Sciatic nerve (tissue), 2 donors: Measurements from ENCODE around the gene BLTP2. TPM values are rescaled to one million over a fixed set of nuclear protein-coding genes. Genes with fewer than 3 reads are reported as not detected.

Experiments used
- ATAC-seq: fragments of 200-7000 bp; cut with Tn5 transposase; one replicate; pipeline ENCODE4 v1.9.1; 2020; ENCODE audit warnings: mild to moderate bottlenecking, moderate library complexity
- DNase-seq: peaks from one replicate; pipeline ENCODE4 v3.0.0-alpha.2; 2020; ENCODE audit warnings: low spot score
- intact Hi-C: fragments of 100-400 bp; cut with DNase I; formaldehyde crosslinking; loops from one replicate; pipeline ENCODE4 v1.14.2; 2022
- total RNA-seq: library from RNA; stranded (reverse); fragmentation: NEBNext Ultra II Directional; extraction: Animal tissue kit (Norgen Biotek cat#: 25700); gene quantifications from one replicate; pipeline ENCODE4 v1.2.1, GENCODE V29; 2021
- donor health status: DM: no; HTN: no; CAD: no.
- donor health status: DM: no; HTN: no; CAD: no.

The BLTP2 gene
- total RNA-seq, 1 donor from 2014 or later: 115 TPM

DNA sequence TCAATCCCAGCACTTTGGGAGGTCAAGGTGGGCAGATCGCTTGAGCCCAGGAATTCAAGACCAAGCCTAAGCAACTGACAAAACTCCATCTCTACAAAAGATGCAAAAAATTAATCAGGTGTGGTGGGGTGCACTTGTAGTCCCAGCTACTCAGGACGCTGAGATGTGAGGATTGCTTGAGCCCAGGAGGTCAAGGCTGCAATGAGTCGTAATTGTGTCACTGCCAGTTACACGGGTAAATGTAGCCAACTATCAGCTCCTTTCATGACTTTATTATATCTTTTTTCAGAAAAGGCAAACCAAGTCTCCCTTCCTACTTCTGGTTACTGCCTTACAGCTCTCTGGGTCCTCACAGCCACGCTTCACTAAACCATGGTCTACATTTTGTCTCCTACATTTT, 12.8 kb upstream of the BLTP2 start:
- no peak for ATAC-seq
- DNase-seq: no peak
- intact Hi-C loops: loop anchor here (5.0 kb wide), 1 partner anchor 530 kb away; no protein-coding TSS in a partner anchor

DNA sequence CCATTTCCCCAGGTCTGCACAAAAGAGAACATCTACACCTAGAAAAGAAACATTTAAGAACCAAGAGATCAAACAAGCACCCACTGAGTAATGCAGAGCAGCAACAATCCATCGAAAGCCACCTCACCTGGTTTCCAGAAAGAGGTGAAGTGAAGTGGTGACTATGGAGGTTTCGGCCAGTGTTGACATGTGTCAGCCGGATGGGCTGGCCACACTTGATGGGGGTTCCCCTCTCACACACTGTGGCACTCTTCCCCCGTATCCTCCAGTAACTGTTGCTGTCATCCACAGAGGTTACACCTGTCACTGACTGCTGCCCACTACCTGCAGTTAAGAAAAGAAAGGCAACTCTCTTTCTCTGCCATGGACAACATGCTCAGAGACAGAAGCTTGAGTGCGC, 10.2 kb upstream of the BLTP2 start:
- DNase-seq (no peak), ATAC-seq (no peak)
- intact Hi-C loops: loop anchor here (5.0 kb wide), 1 partner anchor 528 kb away; no protein-coding TSS in a partner anchor

DNA sequence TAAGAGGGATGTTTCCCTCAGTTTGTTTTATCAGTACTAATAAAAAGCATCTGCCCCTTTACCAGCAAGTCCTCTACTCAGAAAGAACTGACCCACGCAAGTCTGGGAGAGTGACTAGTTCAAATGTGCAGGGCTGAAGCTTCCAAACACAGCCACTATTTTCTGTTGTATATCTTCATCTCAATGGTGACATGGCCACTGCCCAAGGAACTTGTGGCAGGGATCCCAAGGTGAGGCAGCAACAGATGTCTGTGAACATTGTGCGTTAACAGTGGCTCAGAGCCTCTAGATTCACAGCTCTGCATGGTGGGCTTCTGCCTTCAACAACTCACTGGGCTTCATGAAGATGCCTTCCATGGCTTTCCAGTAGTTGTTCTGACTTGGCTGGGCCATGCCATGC, 3.7 kb upstream of the BLTP2 start:
- intact Hi-C loops: no loop called here
- no peak for DNase-seq
- no peak for ATAC-seq

DNA sequence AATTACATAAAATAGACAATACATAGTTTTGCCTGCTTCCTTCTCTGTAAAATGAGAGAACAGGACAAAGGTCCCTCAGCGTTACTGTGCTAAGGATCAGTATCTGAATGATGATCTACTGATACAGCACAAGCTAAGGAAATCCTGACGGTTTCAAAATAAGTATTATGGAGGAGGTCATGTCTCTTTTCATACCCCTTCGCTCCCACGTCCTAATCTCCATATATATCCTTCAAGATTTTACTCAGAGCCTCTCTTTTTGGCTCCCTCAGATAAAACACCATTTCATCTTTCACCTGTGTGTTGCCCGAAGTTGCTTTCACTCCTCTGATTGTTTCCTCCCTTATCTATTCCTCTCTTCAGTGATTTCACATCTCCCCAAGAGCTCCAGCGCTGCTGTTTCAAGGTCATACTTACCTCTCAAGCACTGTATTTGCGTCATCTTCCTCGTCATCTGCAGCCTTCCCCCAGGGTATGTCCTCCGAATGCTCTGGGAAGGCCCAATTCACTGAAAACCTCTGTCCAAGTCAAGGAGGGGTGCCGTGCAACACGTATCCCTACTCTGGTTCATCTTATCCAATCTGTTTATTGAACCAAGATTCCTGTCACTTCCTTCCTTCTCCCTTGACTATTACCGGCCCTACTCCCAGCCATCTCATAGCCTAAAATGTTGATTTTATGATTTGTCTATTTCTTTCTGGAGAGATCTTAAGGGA, 1.2 kb upstream of the BLTP2 start:
- DNase-seq (no peak), ATAC-seq (no peak)
- intact Hi-C loops: no loop called here

DNA sequence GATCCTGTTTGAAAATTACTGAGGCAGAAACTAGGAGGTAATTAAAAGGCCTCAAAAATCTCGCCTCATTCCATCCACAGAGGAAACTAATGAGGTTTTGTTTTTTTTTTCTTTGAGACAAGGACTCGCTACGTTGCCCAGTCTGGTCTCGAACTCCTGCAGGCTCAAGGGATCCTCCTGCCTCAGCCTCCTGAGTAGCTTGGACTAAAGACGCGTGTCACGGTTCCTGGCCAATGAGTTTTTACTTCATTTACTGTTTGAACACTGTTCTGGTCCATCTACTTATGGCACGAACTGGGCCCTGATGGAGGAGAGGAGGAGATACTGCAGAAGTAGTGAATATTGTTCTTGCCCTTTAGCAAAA, 600 bp upstream of the BLTP2 start:
- no peak for ATAC-seq
- no peak for DNase-seq
- intact Hi-C loops: no loop called here

DNA sequence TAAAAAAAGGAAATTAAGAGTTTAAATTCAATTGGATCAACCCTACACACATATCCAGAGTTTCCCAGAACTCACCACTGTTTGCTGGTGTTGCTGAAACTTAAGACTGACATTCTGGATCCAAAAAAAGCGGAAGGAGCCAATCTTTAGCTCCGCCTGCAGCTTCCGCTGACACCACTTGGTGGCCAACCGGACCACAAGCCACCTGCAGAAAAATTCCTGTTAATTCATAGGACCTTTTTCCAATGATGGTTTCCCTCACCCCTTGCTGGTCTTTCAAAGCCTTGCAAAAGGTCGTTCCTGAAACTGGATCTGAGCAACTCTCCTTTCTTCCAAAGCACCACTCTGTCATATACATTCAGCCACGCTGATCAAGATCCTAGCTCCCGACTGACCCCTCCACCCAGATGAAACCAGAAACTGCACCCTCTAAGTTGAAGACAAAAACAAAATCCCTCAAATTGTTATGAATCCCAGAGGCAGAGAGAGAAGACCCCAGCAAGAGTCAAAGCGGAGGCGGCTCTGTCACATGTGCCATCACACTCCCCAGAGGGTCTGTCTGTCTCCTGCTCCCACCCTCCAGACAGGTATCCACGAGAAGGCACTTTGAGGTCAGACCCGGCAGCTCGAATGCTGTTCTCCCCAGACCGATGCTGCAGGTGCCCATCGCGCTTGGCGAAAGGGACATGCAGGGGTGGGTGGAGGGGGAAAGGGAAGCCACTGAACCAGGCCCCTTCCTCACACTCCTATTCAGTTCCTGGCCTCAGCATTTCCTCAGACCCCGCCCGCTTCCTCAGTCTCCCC, 773 bp downstream of the BLTP2 start:
- intact Hi-C loops: no loop called here
- peak; percentile 6 for ATAC-seq
- no peak for DNase-seq

DNA sequence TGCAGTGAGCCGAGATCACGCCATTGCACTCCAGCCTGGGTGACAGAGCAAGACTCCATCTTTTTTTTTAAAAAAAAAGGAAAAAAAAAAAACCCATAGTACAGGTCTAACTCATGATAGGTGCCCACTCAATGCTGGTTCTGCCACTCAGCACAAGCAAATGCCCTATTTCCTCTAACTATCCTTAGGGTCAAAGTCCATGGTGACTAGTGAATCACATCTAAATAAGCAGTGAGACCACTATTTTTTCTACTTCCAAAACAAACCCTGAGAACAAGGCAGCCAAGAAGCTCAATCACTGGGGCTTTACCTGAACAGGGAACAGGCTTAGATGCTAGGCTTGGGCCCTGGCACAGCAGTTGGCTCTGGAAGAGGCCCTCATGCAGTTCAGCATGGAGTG, 3.4 kb downstream of the BLTP2 start:
- DNase-seq (no peak), ATAC-seq (no peak)
- intact Hi-C loops: no loop called here

DNA sequence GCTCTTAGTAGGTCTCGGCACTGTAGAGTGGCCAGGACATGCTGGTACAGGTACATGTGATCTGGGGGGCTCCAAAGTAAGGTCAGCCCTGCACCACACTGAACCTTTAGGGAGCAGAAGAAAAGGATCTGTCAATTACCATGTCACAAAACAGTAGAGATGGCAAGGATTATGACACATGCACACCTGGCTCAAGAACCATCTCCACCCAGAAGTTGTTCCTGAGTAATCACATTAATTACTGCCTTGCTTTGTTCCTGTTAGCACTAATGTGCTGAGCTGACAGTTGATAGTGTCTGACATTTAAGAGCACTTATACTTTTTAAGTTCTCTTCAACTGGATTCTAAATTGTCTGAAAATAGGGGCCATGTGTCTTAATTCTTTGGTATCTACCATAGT, 9.5 kb downstream of the BLTP2 start:
- intact Hi-C loops: no loop called here
- no peak for DNase-seq
- ATAC-seq: no peak

DNA sequence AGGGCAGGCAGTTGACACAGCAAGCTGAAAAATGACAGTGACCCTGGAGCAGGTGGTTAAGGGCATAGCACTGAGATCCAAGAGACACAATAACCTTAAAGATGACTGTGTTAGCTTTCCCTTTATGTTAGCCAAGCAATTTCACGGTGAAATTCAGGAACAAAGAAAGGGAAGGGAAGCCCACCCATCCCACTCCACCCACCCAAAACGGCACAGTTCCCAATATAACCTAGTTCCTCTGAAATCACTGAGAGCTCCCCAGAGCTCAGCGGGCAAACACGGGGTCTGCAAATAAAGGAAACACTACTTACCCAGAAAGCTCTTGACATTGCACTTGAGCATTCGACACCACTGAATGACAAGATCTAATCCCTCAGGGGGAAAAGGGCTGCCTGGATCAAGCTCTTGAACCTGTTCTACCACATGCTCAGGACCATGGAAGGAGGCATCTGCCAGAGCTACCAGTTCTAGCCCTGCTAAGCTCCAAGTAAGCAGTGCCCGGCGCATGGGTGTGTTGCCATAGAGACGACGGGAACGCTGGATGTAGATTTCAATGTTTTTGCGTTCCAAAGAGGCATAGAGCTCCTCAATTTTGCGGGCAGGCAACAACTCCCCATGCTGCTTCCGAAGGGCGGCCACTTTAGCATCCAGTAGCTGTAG, 10.6 kb downstream of the BLTP2 start:
- intact Hi-C loops: no loop called here
- DNase-seq (no peak), ATAC-seq (no peak)

DNA sequence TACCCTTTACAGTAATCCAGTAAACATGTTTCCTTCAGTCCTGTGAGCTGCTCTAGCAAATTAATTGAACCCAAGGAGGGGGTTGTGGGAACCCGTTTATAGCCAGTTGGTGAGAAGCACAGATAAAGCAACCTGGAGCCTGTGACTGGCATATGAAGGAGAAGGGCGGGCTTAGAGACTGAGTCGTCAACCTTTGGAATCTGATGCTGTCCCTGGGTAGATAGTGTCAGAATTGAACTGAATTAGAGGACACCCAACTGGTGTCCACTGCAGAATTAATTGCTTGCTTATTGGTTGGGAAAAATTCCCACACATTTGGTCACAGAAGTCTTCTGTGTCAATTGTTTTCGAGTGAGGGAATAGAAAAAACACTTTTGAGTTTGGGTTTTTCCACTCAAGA, 18.1 kb downstream of the BLTP2 start:
- no peak for ATAC-seq
- intact Hi-C loops: no loop called here
- DNase-seq: no peak

DNA sequence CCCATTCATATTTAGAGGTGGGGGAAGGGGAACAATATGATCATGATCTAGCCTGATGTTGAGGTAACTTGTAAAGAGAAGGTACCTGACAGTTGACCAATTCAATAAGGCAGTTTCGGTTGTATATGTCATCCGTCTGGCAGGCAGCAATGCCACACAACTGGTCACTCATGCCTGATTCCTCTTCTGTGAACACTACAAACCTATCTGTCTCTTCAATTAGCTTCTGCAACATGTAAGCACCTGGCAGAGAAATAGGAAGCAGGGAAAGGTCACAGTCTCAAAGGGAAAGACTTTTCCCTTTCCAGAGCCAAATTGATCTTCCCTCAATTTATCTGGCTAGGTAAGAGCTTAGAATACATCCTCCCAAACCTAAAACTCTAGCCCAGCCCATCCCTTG, 20.8 kb downstream of the BLTP2 start:
- ATAC-seq (no peak), DNase-seq (no peak)
- intact Hi-C loops: no loop called here

DNA sequence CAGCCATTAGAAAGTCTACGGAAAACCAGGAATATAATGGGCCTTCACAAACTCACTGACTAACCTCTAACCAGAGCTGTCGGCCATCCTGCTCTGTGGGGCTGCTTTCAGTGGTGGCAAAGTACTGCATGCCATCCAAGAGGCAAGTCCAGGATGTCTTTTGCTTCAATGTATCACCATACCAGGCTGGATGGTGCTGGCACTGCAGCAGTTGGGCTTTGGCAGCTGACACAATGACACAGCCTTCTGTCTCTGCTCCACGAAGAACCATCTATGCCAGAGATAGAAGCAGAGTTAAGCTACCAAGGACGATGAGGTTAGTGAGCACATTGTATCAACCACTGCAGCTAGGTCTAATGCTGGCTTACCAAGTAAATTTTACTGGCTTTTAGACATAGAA, 21.3 kb downstream of the BLTP2 start:
- DNase-seq (no peak), ATAC-seq (no peak)
- intact Hi-C loops: no loop called here

DNA sequence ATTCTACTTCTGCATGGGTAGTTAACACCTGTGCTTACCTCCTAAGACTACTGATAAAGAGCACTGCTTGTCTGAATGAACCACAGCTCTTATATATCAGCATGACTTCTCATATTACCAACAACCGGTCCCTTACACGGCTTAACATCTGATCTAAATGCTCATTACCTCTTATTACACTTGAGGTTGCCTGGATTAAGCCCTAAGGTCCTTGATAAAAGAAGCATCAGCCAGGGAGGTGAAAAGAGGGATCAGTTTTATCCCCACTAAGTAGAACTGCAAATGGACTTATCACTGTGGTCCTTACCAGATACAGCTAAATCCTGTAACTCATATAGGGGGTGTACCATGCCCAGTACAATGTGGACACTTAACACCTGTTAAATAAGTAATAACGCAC, 22.8 kb downstream of the BLTP2 start:
- ATAC-seq (no peak), DNase-seq (no peak)
- intact Hi-C loops: no loop called here

DNA sequence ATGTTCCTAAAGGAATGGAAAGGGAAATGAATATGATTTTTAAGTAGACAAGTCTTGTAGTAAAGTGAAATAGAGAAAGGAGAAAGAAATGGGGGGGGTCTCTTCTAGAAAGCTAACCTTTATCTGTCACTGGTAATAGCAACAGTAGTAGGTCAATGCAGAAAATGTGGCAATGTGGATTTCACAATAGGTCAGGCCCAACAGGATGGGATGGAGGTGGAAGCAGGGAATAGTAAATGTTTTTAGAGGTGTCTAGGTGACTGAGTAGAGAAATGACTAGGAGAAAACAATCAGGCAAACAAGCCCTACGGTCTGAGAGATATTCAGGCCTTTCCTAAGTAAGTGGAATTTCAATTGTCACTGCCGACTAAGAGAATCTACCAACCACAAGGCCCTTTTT, 24.9 kb downstream of the BLTP2 start:
- ATAC-seq: no peak
- intact Hi-C loops: no loop called here

DNA sequence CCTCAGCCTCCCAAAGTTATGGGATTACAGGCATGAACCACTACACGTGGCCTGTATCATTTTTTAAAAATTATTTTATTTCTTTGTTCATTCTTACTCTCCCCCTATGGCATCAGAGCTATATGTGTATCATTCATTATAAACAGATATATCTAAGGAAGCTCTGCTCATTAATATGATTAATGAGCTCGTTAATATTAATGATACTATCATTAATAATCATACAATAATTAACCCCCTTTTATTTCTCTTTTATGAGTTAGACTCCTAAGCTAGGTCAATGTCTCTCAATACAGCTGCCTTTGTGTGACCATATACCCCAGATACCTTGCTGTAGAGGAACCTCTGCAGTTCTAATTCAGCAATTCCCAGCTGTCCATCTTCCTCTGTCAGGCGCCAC, 26.5 kb downstream of the BLTP2 start:
- no peak for ATAC-seq
- intact Hi-C loops: loop anchor here (10.0 kb wide), 1 partner anchor 114 kb away; the partner anchor contains the start of gene FOXN1
- DNase-seq: no peak

More for the DNA sequence above, 24.9 kb downstream of the BLTP2 start:
- no peak for DNase-seq

DNA sequence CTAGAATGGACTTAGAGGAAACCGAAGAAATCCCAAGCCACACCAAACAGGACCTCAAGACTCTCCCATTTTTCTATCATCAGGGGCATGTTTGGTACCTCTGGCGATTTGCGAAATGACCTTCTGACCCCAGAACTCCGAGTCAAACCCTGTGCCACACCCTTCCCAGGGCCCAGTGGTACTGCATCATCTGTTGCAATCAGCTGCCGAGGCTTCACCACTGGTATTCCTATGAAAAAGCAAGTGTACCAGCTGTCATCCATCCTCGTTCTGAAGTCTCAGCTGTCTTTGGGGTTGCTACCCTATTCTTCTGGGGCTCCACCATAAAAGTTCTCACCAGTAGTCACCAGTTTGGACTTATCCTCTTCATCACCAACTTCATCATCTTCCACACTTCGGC, 28.7 kb downstream of the BLTP2 start:
- DNase-seq: no peak
- ATAC-seq: no peak
- intact Hi-C loops: loop anchor here (10.0 kb wide), 1 partner anchor 111 kb away; the partner anchor contains the start of gene FOXN1

DNA sequence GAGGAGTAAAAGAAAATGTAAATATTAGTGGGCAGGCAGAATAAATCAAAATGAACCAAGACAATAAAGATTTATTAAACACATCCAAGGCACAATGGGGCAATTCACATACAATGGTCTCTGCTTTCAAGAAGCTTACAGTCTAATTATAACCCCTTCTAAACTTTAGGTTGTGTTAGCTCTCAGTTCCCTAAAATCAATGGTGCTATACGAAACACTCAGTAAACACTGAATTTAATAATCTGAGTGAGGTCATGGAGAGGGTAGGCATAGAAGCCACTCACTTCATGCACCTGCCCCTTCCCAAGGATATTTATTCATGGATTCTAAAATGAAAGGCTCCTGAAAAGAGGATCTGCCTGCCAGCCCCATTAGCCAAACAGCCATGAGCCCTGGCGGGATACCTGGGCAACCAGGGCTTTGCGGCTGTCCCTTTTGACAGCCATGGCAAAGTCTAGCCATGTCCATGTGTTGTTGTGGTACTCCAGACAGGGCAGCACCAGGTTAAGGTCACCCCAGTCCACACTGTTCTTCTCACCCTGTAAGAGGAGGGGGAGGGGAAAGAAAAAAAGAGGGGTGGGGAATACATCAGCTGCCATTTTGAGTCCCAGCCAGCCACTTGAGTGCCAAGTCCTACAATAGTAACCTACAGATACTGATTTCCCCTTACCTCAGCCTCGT, 29.6 kb downstream of the BLTP2 start:
- intact Hi-C loops: loop anchor here (10.0 kb wide), 1 partner anchor 111 kb away; the partner anchor contains the start of gene FOXN1
- no peak for ATAC-seq
- no peak for DNase-seq

DNA sequence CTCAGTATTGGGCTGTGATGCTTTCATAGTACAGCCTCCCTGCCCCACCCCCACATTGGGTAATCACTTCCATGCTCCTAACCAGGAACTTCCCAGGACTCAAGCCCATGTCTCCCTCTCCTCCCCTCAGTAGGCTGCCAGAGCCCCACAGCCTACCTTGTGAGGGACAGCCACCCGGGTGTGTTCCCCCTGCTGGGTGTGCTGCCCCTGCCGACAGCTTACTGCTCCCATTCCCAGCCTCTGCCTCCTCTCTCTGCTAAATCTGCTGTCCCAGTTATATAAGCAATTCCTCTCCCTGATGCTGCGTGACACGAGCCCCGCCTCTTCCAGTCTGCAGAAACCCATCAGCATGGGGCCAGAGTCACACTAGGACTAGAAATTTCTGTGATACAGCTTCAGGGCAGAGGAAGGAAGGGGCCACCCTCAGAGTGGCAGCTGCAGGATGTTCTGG, 31.0 kb downstream of the BLTP2 start, which contains the start of gene RSKR:
TSS of gene RSKR (minus strand) at position 255 of the 451 bp plus-strand sequence. CDS start at position 231, 24 bp downstream.
- no peak for ATAC-seq
- intact Hi-C loops: loop anchor here (10.0 kb wide), 1 partner anchor 109 kb away; the partner anchor contains the start of gene FOXN1
- no peak for DNase-seq
